ENCODE results near the gene SLC2A5. TPM values are rescaled to one million over a fixed set of nuclear protein-coding genes. Genes with fewer than 3 reads are reported as not detected.

Gene SLC2A5
- total RNA-seq, 1 experiment from 2014 or later, result not detected

- no peak overlapping the region for H3K27ac ChIP-seq
These were observed 482 bp downstream of the SLC2A5 start for GRCh38 chr1:9068981-9069325.

DNA sequence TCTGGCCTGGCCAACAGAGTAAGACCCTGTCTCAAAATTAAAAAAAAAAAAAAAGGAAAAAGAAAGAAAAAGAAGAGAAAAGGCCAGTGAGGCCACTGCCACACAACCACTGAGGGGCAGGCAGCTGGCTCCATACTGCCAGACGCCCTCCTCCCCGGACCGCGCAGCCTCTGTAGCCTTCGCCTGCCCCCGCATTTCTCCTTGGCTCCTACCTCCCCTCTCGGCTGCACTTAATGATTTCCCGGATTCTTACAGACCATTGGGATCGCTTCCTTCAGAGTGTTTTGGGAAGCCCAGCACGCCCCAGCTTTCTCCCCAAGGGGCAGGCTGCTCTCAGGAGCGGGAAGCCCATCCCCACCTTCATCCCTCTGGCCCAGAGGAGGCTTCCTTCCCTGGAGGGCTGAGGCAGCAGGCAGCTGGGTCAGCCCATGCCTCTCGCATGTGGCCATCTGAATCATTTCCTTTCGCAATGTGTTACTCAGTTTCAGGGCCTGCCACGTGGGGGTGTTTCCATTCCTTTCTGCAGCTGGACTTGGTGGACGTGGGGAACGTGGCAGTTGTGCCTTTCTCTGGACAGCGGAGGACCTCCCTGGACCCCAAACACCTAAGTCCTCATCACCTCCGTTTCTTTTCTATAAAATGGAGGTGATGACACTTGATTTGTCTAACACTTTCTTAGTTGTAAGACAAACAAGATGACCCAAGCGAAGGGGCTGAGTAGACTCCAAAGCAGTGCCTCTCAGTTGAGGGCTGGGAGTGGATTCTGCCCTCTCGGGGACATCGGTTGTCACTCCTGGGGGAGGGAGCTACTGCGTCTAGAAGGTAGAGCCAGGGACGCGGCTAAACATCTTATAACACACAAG, 2.3 kb downstream of the SLC2A5 start:
- ChIA-PET CTCF (no interaction called here), POLR2A (ENCODE audit: unreplicated experiment) (no interaction called here)
- H3K4me1 ChIP-seq (replicated peaks; ENCODE audit: insufficient read depth), result no peaks in the 10 kb centered on the region
- H3K36me3 ChIP-seq (ENCODE audit: low read depth), result no peaks in the 10 kb centered on the region
- BruUV-seq (replicated peaks), result no TSS peak
- intact Hi-C loops (cut with micrococcal nuclease; ENCODE audit: unreplicated experiment), result no loop called here
- no peaks in the 10 kb centered on the region for H3K27me3 ChIP-seq (ENCODE audit: insufficient read depth, low read depth)
- H3K9me3 ChIP-seq (ENCODE audit: insufficient read depth, low read depth), result no peaks in the 10 kb centered on the region
- no peak overlapping the region for H3K4me3 ChIP-seq
- no peak overlapping the region for H3K4me2 ChIP-seq
- no peaks in the 10 kb centered on the region for H4K20me1 ChIP-seq (ENCODE audit: insufficient read depth)
- no peaks in the 10 kb centered on the region for H3K9me2 ChIP-seq (ENCODE audit: insufficient read depth)
- no peak overlapping the region for H3K27ac ChIP-seq
- no peaks in the 10 kb centered on the region for H3F3A ChIP-seq (ENCODE audit: insufficient read depth, low read depth)
- H3K79me2 ChIP-seq (ENCODE audit: low read depth), result no peaks in the 10 kb centered on the region
- H2AFZ ChIP-seq, result no peak overlapping the region
- TF ChIP-seq EZH2 (IDR thresholded peaks at IDR 0.05; ENCODE audit: low read depth) (no peak), CTCF (conservative IDR thresholded peaks at IDR 0.05) (no peak)
- peak; percentile 17 to 53 for DNase-seq

More at GRCh38 chr1:9068981-9069325, 482 bp downstream of the SLC2A5 start:
- Histone ChIP-seq H3K36me3 (ENCODE audit: low read depth) (no peaks in the 10 kb centered on the region), H2AFZ (no peak overlapping the region), H3K9me2 (ENCODE audit: insufficient read depth) (no peaks in the 10 kb centered on the region), H3K4me1 (replicated peaks; ENCODE audit: insufficient read depth) (no peaks in the 10 kb centered on the region), H3K27me3 (ENCODE audit: insufficient read depth, low read depth) (no peaks in the 10 kb centered on the region), H4K20me1 (ENCODE audit: insufficient read depth) (no peaks in the 10 kb centered on the region), H3K9me3 (ENCODE audit: insufficient read depth, low read depth) (no peaks in the 10 kb centered on the region), H3K4me3 (no peak overlapping the region), H3K79me2 (ENCODE audit: low read depth) (no peaks in the 10 kb centered on the region), H3K4me2 (no peak overlapping the region), H3F3A (ENCODE audit: insufficient read depth, low read depth) (no peaks in the 10 kb centered on the region)
- DNase-seq, result no peak
- TF ChIP-seq EZH2 (IDR thresholded peaks at IDR 0.05; ENCODE audit: low read depth) (no peak), CTCF (conservative IDR thresholded peaks at IDR 0.05) (no peak)
- no TSS peak for BruUV-seq (replicated peaks)
- intact Hi-C loops (cut with micrococcal nuclease; ENCODE audit: unreplicated experiment), result no loop called here
- CTCF ChIA-PET, result no interaction called here
- POLR2A ChIA-PET (ENCODE audit: unreplicated experiment), result no interaction called here

DNA sequence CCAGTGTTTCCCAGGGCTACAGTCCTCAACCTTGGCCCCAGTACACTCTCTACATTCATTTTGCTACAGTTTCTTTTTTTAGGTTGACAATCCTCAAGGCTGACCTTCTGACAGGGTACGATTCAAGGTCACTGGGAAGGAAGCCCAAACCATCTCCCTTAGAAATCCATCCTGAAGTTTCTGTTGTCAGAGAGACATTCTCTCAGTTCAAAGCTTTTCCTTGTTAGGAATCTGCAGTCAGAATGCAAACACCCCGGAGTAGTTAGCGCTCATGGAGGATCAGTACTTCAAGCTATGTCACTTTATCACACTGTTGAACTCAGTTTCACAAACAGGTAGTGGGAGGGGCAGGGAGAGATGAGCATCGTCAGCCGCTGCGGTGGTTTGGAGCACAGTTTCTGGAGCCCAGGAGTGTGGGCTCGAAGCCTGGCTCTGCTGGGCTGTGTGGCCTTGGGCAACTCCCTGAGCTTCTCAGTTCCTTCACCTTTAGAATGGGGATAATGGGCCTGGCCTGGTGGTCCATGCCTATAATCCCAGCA, 4.2 kb downstream of the SLC2A5 start:
- intact Hi-C loops (cut with micrococcal nuclease; ENCODE audit: unreplicated experiment), result no loop called here
- POLR2A ChIA-PET (ENCODE audit: unreplicated experiment), result no interaction called here
- H3K4me3 ChIP-seq, result no peak overlapping the region
- no peaks in the 10 kb centered on the region for H3K79me2 ChIP-seq (ENCODE audit: low read depth)
- H3F3A ChIP-seq (ENCODE audit: insufficient read depth, low read depth), result no peaks in the 10 kb centered on the region
- no peaks in the 10 kb centered on the region for H3K27me3 ChIP-seq (ENCODE audit: insufficient read depth, low read depth)
- CTCF ChIA-PET, result no interaction called here
- no TSS peak for BruUV-seq (replicated peaks)
- no peak for TF ChIP-seq CTCF (conservative IDR thresholded peaks at IDR 0.05)
- no peak for TF ChIP-seq EZH2 (IDR thresholded peaks at IDR 0.05; ENCODE audit: low read depth)
- no peak for DNase-seq
- H3K9me2 ChIP-seq (ENCODE audit: insufficient read depth), result no peaks in the 10 kb centered on the region
- H3K36me3 ChIP-seq (ENCODE audit: low read depth), result no peaks in the 10 kb centered on the region
- no peaks in the 10 kb centered on the region for H3K9me3 ChIP-seq (ENCODE audit: insufficient read depth, low read depth)
- no peaks in the 10 kb centered on the region for H3K4me1 ChIP-seq (replicated peaks; ENCODE audit: insufficient read depth)
- H2AFZ ChIP-seq, result no peak overlapping the region
- no peaks in the 10 kb centered on the region for H4K20me1 ChIP-seq (ENCODE audit: insufficient read depth)
- H3K27ac ChIP-seq, result no peak overlapping the region
- H3K4me2 ChIP-seq, result no peak overlapping the region

All from PC-9 (cell line).